GM23338 (cell line): ENCODE measurements around the gene AGBL4. TPM values are rescaled to one million over a fixed set of nuclear protein-coding genes. Genes with fewer than 3 reads are reported as not detected.
A peak's percentile ranks its signal among the peaks of the same experiment; 100 is the strongest.

Source experiments
- ATAC-seq: fragments of 200-7000 bp; cut with Tn5 transposase; 3 replicates; pipeline ENCODE4 v1.9.1; 2020
- DNase-seq: peaks from one replicate; pipeline ENCODE4 v3.0.0-alpha.2; 2015; ENCODE audit warnings: low spot score
- H2AFZ ChIP-seq: fragments of 200-600 bp; sonication (generic); 2 replicates; pipeline ENCODE4 v1.8.0; 2016; ENCODE audit warnings: antibody characterized with exemption, mild to moderate bottlenecking, moderate library complexity
- H3F3A ChIP-seq: fragments of 200-600 bp; sonication (generic); replicated peaks from 2 replicates; pipeline ENCODE4 v1.8.0; 2017; ENCODE audit warnings: antibody characterized with exemption, mixed run types, low read depth
- H3K27ac ChIP-seq: fragments of 200-600 bp; sonication (generic); 2 replicates; pipeline ENCODE4 v1.6.1; 2016; ENCODE audit warnings: low read depth
- H3K27me3 ChIP-seq: fragments of 200-600 bp; sonication (generic); 2 replicates; pipeline ENCODE4 v1.8.0; 2016; ENCODE audit warnings: mild to moderate bottlenecking, mixed run types, moderate library complexity; ENCODE audit not compliant: insufficient read depth
- H3K36me3 ChIP-seq: fragments of 200-600 bp; sonication (generic); 2 replicates; pipeline ENCODE4 v1.8.0; 2016; ENCODE audit warnings: mild to moderate bottlenecking; ENCODE audit not compliant: insufficient read depth
- H3K4me1 ChIP-seq: fragments of 200-600 bp; sonication (generic); 2 replicates; pipeline ENCODE4 v1.8.0; 2016; ENCODE audit warnings: mild to moderate bottlenecking, moderate library complexity; ENCODE audit not compliant: insufficient read depth
- H3K4me2 ChIP-seq: fragments of 200-600 bp; sonication (generic); 2 replicates; pipeline ENCODE4 v1.7.1; 2017; ENCODE audit warnings: mixed run types
- H3K4me3 ChIP-seq: fragments of 200-600 bp; sonication (generic); 2 replicates; pipeline ENCODE4 v1.6.1; 2016; ENCODE audit warnings: mixed run types
- H3K79me2 ChIP-seq: fragments of 200-600 bp; sonication (generic); replicated peaks from 2 replicates; pipeline ENCODE4 v1.8.0; 2017; ENCODE audit warnings: mild to moderate bottlenecking; ENCODE audit not compliant: insufficient read depth
- H3K9me2 ChIP-seq: fragments of 200-600 bp; sonication (generic); 2 replicates; pipeline ENCODE4 v1.8.0; 2017; ENCODE audit not compliant: insufficient read depth
- H4K20me1 ChIP-seq: fragments of 200-600 bp; sonication (generic); replicated peaks from 2 replicates; pipeline ENCODE4 v1.8.0; 2017; ENCODE audit warnings: mild to moderate bottlenecking; ENCODE audit not compliant: insufficient read depth
- H3K27ac Mint-ChIP-seq: 2 replicates; pipeline ENCODE4 v1.8.0; 2020; ENCODE audit warnings: inconsistent platforms, mild to moderate bottlenecking, moderate library complexity, mixed read lengths
- H3K27me3 Mint-ChIP-seq: 3 replicates; pipeline ENCODE4 v1.8.0; 2022; ENCODE audit warnings: low read depth, mild to moderate bottlenecking, moderate library complexity, mixed read lengths, inconsistent platforms; ENCODE audit not compliant: insufficient read depth, poor library complexity
- H3K36me3 Mint-ChIP-seq: 3 replicates; pipeline ENCODE4 v1.8.0; 2021; ENCODE audit warnings: low read depth, mild to moderate bottlenecking, inconsistent platforms, moderate library complexity, mixed read lengths
- H3K4me1 Mint-ChIP-seq: 3 replicates; pipeline ENCODE4 v1.8.0; 2020; ENCODE audit warnings: mild to moderate bottlenecking, inconsistent platforms, mixed read lengths
- H3K4me3 Mint-ChIP-seq: 3 replicates; pipeline ENCODE4 v1.8.0; 2021; ENCODE audit warnings: moderate library complexity, mild to moderate bottlenecking, inconsistent platforms, mixed read lengths
- H3K9me3 Mint-ChIP-seq: 3 replicates; pipeline ENCODE4 v1.8.0; 2020; ENCODE audit warnings: moderate library complexity, mild to moderate bottlenecking, inconsistent platforms, mixed read lengths
- CTCF ChIP-seq, 2 experiments: fragments of 200-600 bp in 1 of 2; sonication (generic) in 1 of 2; conservative IDR thresholded peaks; 2 replicates each; pipeline versions ENCODE4 v1.5.1 to v1.6.1; 2016 to 2017; ENCODE audit warnings: antibody characterized with exemption in 2 of 2, low read depth in 2 of 2, mild to moderate bottlenecking in 2 of 2, moderate library complexity in 1 of 2
- EZH2phosphoT487 ChIP-seq: fragments of 200-600 bp; sonication (generic); IDR thresholded peaks from one replicate; pipeline ENCODE4 v1.8.1; 2018; ENCODE audit warnings: antibody characterized with exemption; ENCODE audit not compliant: unreplicated experiment
- NANOG ChIP-seq: IDR thresholded peaks from 2 replicates; pipeline ENCODE4 v1.6.1; 2016; ENCODE audit warnings: antibody characterized with exemption, borderline replicate concordance
- POLR2AphosphoS5 ChIP-seq: IDR thresholded peaks from 2 replicates; pipeline ENCODE4 v1.6.1; 2016; ENCODE audit warnings: antibody characterized with exemption, low read depth
- ZNF331 ChIP-seq: fragments of 250-450 bp; sonication (Bioruptor Pico); IDR thresholded peaks from 2 replicates; pipeline ENCODE4 v1.5.0; 2020; ENCODE audit warnings: low read depth, mild to moderate bottlenecking, moderate library complexity
- ZNF462 ChIP-seq: fragments of 250-450 bp; sonication (Bioruptor Pico); IDR thresholded peaks from 2 replicates; pipeline ENCODE4 v1.5.0; 2020; ENCODE audit warnings: mild to moderate bottlenecking, moderate library complexity
- polyA plus RNA-seq: library from polyadenylated mRNA; unstranded; fragments of >200 nt; fragmentation: Nextera tagmentation; extraction: Ambion mirVana; gene quantifications from 2 replicates; pipeline ENCODE4 v1.2.1, GENCODE V29; 2016
- total RNA-seq: library from RNA; depleted of rRNA; stranded (reverse); fragments of >200 nt; shearing (Covaris generic); gene quantifications from 2 replicates; pipeline ENCODE4 v1.2.3, GENCODE V29; 2014
- TF ChIP-seq, protein P1 (sequence below): IDR thresholded peaks from 2 replicates; pipeline ENCODE4 v1.6.1; 2016; ENCODE audit warnings: antibody characterized with exemption
- TF ChIP-seq, protein P2 (sequence below): IDR thresholded peaks from one replicate; pipeline ENCODE4 v1.6.1; 2018; ENCODE audit warnings: antibody characterized with exemption; ENCODE audit not compliant: unreplicated experiment

AGBL4 gene
- total and polyA plus RNA-seq, 2 experiments from 2014 or later = 0.91 to 1.5 TPM

DNA sequence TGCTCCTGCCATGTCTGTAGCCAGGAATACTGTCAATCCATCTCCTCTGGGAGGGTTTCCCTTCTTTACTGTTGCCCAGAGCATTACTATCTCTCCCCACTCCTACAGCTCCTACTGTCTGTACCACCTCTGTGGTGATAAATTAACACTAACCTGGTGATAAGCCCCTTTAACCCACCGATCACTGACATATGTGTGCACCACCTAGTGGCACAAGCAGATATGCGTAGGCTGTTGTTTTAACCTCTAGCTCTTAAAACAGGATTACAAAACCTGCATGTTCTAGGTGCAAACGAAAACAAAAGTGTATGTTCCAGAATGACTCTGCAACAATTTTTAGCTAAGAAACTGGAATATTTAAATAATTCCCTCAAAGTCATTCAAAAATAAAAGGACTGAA, 1153.2 kb downstream of the AGBL4 start:
- Mint-ChIP-seq H3K4me1 (peaks cover 28% of the 10 kb centered on the region), H3K36me3 (no peaks in the 10 kb centered on the region), H3K9me3 (no peaks in the 10 kb centered on the region; the same call in 2 of the 3 replicates), H3K27ac (no peak overlapping the region), H3K27me3 (peaks cover 6% of the 10 kb centered on the region), H3K4me3 (no peak overlapping the region)
- Histone ChIP-seq H3K4me3 (no peak overlapping the region), H2AFZ (no peak overlapping the region), H3K79me2 (no peaks in the 10 kb centered on the region), H3F3A (no peaks in the 10 kb centered on the region), H3K27me3 (no peaks in the 10 kb centered on the region), H3K27ac (no peak overlapping the region), H3K4me2 (no peak overlapping the region), H4K20me1 (no peaks in the 10 kb centered on the region), H3K36me3 (no peaks in the 10 kb centered on the region), H3K4me1 (peaks cover 24% of the 10 kb centered on the region), H3K9me2 (no peaks in the 10 kb centered on the region)
- DNase-seq (peak; percentile 71), ATAC-seq (peak; percentile 70)
- TF ChIP-seq EZH2phosphoT487 (no peak), CTCF (conservative IDR thresholded peaks at IDR 0.05; ENCODE audit: low read depth in 2 of 2) (peak; percentile 70 to 88), NANOG (no peak), ZNF462 (CRISPR knock-in tag) (no peak), POLR2AphosphoS5 (no peak), ZNF331 (no peak)
- TF ChIP-seq, protein P1, sequence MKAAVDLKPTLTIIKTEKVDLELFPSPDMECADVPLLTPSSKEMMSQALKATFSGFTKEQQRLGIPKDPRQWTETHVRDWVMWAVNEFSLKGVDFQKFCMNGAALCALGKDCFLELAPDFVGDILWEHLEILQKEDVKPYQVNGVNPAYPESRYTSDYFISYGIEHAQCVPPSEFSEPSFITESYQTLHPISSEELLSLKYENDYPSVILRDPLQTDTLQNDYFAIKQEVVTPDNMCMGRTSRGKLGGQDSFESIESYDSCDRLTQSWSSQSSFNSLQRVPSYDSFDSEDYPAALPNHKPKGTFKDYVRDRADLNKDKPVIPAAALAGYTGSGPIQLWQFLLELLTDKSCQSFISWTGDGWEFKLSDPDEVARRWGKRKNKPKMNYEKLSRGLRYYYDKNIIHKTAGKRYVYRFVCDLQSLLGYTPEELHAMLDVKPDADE = no peak
- TF ChIP-seq, protein P2, sequence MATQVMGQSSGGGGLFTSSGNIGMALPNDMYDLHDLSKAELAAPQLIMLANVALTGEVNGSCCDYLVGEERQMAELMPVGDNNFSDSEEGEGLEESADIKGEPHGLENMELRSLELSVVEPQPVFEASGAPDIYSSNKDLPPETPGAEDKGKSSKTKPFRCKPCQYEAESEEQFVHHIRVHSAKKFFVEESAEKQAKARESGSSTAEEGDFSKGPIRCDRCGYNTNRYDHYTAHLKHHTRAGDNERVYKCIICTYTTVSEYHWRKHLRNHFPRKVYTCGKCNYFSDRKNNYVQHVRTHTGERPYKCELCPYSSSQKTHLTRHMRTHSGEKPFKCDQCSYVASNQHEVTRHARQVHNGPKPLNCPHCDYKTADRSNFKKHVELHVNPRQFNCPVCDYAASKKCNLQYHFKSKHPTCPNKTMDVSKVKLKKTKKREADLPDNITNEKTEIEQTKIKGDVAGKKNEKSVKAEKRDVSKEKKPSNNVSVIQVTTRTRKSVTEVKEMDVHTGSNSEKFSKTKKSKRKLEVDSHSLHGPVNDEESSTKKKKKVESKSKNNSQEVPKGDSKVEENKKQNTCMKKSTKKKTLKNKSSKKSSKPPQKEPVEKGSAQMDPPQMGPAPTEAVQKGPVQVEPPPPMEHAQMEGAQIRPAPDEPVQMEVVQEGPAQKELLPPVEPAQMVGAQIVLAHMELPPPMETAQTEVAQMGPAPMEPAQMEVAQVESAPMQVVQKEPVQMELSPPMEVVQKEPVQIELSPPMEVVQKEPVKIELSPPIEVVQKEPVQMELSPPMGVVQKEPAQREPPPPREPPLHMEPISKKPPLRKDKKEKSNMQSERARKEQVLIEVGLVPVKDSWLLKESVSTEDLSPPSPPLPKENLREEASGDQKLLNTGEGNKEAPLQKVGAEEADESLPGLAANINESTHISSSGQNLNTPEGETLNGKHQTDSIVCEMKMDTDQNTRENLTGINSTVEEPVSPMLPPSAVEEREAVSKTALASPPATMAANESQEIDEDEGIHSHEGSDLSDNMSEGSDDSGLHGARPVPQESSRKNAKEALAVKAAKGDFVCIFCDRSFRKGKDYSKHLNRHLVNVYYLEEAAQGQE = no peak
